ENCODE data around the gene GATD1. TPM values are rescaled to one million over a fixed set of nuclear protein-coding genes. Genes with fewer than 3 reads are reported as not detected.

GATD1 gene
- total RNA-seq, 4 donors from 2014 or later, result 47.6 to 81.7 (median 52.9) TPM

DNA sequence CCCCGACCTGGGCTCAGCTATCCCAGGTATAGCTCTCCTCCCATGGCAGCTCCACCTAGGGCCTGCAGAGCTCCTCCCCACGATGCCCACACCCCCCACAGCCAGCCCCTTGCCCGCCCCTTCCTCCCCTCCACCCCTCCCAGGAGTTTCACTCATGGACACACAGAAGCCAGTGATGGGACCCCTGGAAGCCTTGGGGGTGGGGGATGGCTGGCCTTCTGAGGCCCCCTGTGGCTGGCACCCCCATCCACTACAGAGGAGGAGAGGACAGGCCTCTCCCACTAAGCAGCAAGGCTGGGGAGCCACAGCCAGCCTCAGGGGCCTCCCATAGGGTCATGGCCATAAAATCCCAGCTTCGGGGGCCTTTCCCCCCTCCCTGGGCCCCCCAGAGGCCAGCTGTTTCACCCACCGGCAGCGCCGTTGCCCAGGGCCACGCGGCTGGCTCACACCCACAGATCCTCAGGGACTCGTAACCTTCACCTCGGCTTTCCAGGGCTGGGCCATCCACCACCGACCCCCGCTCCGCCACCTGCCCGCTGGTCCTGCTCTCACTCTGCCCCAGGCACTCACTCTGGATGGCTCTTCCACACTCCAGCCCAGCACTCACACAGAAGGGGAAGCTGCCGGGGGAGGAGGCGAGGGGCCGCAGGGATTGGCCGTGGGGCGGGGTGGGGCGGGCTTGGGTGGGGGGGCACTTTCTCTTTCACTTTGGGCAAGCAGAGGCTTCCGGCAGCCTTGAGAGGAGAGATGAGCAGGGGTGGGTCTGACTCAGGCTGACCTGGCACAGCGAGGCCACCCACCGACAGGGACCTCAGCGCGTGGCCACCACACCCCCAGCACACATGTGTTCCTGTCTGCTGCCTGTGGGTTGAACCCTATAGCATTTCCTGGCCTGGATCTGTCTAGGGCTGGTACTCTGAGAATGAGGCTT is 18.6 kb upstream of the GATD1 start:
- H3K4me3 ChIP-seq, result peak overlapping the region; percentile 71 to 88 (median 78)
- peaks cover 5 to 33% (median 27%) of the 10 kb centered on the region in 4 donors for H3K4me1 ChIP-seq
- H3K27ac ChIP-seq, result peak overlapping the region; percentile 87 to 98 (median 92)
- H3K9me3 ChIP-seq, result no peaks in the 10 kb centered on the region
- H3K36me3 ChIP-seq, result peaks cover 0 to 42% (median 0%) of the 10 kb centered on the region in 3 donors
- peak; percentile 79 to 88 (median 85) for DNase-seq
- no peak for TF ChIP-seq CTCF (IDR thresholded peaks at IDR 0.05)
- H3K27me3 ChIP-seq, result no peaks in the 10 kb centered on the region

- peak in 1 of 3 donors; percentile 65 for DNase-seq
- H3K4me3 ChIP-seq, result peak overlapping the region; percentile 71 to 88 (median 78)
- H3K27me3 ChIP-seq, result no peaks in the 10 kb centered on the region
- H3K36me3 ChIP-seq, result peaks cover 0 to 33% (median 0%) of the 10 kb centered on the region in 3 donors
- peaks cover 5 to 34% (median 28%) of the 10 kb centered on the region in 4 donors for H3K4me1 ChIP-seq
- no peaks in the 10 kb centered on the region for H3K9me3 ChIP-seq
- TF ChIP-seq POLR2A (IDR thresholded peaks at IDR 0.05), result no peak
- TF ChIP-seq CTCF (IDR thresholded peaks at IDR 0.05), result no peak
- peak overlapping the region; percentile 87 to 98 (median 92) for H3K27ac ChIP-seq
These were observed 17.7 kb upstream of the GATD1 start for GRCh38 chr11:794766-795633.

DNA sequence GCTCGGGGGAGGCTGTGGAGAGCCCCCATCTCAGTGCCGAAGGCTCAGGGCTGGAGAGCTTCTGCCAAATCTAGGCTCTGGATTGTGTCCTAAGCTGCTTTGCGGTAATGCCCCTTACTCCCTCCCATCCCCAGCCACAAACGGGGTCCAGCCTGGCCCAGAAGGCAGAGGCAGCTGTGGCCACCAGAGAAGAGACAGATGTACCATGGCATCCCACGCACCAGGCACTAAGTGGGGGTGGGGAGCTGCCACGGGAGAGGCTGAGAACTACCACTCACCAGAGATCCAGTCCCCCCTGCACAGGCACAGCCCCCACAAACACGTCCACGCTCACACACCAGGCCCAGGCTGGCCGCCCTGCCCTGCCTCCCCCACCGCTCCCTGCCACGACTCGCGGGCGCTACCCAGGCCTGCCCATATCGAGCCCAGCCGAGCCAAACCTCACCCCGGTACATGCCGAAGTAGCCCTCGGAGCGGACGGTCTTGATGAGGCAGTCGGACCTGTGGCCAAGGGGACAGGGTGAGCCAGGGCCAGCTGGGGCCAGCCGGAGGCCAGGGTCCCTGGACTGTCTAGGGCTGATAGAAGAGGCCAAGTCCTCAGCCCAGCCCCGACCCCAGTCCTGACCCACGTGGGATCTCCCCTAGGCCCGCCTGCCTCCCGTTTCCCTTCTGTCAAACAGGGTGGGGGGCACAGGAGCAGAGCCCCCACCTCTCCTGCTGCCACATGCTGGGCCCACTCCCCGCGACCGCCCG is 16.9 kb upstream of the GATD1 start:
- Histone ChIP-seq H3K36me3 (peaks cover 0 to 25% (median 0%) of the 10 kb centered on the region in 3 donors), H3K27me3 (peaks cover 0 to 8% of the 10 kb centered on the region in 2 donors), H3K9me3 (no peaks in the 10 kb centered on the region), H3K4me3 (no peak overlapping the region), H3K27ac (no peak overlapping the region), H3K4me1 (peaks cover 5 to 42% (median 31%) of the 10 kb centered on the region in 4 donors)
- TF ChIP-seq POLR2A (IDR thresholded peaks at IDR 0.05) (no peak), CTCF (IDR thresholded peaks at IDR 0.05) (no peak)
- no peak for DNase-seq

DNA sequence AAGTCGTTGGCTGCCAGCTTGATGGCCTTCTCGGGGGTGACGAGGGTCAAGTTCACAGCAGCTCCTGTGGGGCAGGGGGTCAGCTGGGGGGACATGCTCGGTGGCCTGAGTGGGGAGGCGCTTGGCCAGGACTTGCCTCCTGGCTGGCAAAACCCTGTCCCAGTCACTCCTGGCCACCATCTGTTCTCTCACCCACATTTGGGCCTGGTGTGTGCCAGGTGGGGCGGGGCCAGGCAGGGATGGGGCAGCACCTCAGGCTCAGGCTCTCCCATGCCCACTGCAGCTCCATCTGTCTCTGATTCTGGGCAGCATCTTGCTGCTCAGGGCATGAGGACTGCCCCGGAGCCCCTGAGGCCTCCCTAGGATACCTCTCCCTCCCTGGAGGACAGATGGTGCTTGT is 16.3 kb upstream of the GATD1 start:
- no peak for DNase-seq
- H3K27me3 ChIP-seq, result peaks cover 0 to 8% of the 10 kb centered on the region in 2 donors
- H3K4me3 ChIP-seq, result no peak overlapping the region
- no peaks in the 10 kb centered on the region for H3K9me3 ChIP-seq
- H3K4me1 ChIP-seq, result peaks cover 5 to 41% (median 31%) of the 10 kb centered on the region in 4 donors
- peaks cover 0 to 21% (median 0%) of the 10 kb centered on the region in 3 donors for H3K36me3 ChIP-seq
- TF ChIP-seq POLR2A (IDR thresholded peaks at IDR 0.05), result no peak
- no peak for TF ChIP-seq CTCF (IDR thresholded peaks at IDR 0.05)
- H3K27ac ChIP-seq, result no peak overlapping the region

GRCh38 chr11:792873-793272 is 15.6 kb upstream of the GATD1 start:
- peaks cover 5 to 37% (median 27%) of the 10 kb centered on the region in 4 donors for H3K4me1 ChIP-seq
- no peak overlapping the region for H3K27ac ChIP-seq

More at GRCh38 chr11:792873-793272, 15.6 kb upstream of the GATD1 start:
- peaks cover 0 to 21% (median 0%) of the 10 kb centered on the region in 3 donors for H3K36me3 ChIP-seq
- H3K27me3 ChIP-seq, result peaks cover 0 to 8% of the 10 kb centered on the region in 2 donors
- H3K9me3 ChIP-seq, result no peaks in the 10 kb centered on the region
- DNase-seq, result no peak
- TF ChIP-seq CTCF (IDR thresholded peaks at IDR 0.05), result no peak
- no peak for TF ChIP-seq POLR2A (IDR thresholded peaks at IDR 0.05)
- no peak overlapping the region for H3K4me3 ChIP-seq

All from Peyer's patch (tissue), 4 donors.